ENCODE measurements around the gene LUZP4. TPM values are rescaled to one million over a fixed set of nuclear protein-coding genes. Genes with fewer than 3 reads are reported as not detected.

Gene LUZP4
- total and polyA plus RNA-seq, 2 of the 13 experiments (the other 11 are each of a cell fraction or from before 2014, with no cell fraction given) = not detected

- TF ChIP-seq MAX (IDR thresholded peaks at IDR 0.05) (no peak), ZNF354B (CRISPR knock-in tag; IDR thresholded peaks at IDR 0.05) (no peak), ZNF432 (CRISPR knock-in tag; IDR thresholded peaks at IDR 0.05; ENCODE audit: borderline replicate concordance) (no peak), ZNF44 (CRISPR knock-in tag; IDR thresholded peaks at IDR 0.05) (no peak), ZNF784 (CRISPR knock-in tag; IDR thresholded peaks at IDR 0.05; ENCODE audit: borderline replicate concordance) (no peak), SNAI1 (CRISPR knock-in tag; IDR thresholded peaks at IDR 0.05; ENCODE audit: borderline replicate concordance) (no peak), ARID5B (CRISPR knock-in tag; IDR thresholded peaks at IDR 0.05) (peak; percentile 71; the same call in 1 of the 2 replicates), FOXA1 (IDR thresholded peaks at IDR 0.05) (peak; percentile 68; the same call in 1 of the 2 replicates), FOXA1 (CRISPR knock-in tag; IDR thresholded peaks at IDR 0.05) (no peak), ZFP37 (CRISPR knock-in tag; IDR thresholded peaks at IDR 0.05; ENCODE audit: borderline replicate concordance) (no peak), ZNF234 (CRISPR knock-in tag; conservative IDR thresholded peaks at IDR 0.05) (no peak), ISX (CRISPR knock-in tag; conservative IDR thresholded peaks at IDR 0.05) (no peak), MTA3 (CRISPR knock-in tag; IDR thresholded peaks at IDR 0.05) (no peak), RNF2 (conservative IDR thresholded peaks at IDR 0.05; ENCODE audit: low read depth) (no peak), ZBTB42 (CRISPR knock-in tag; IDR thresholded peaks at IDR 0.05) (no peak), CEBPB (IDR thresholded peaks at IDR 0.05; ENCODE audit: borderline replicate concordance, low read depth, low read length) (no peak), ELF1 (CRISPR knock-in tag; IDR thresholded peaks at IDR 0.05) (no peak), SOX13 (IDR thresholded peaks at IDR 0.05) (no peak), SOX13 (CRISPR knock-in tag; conservative IDR thresholded peaks at IDR 0.05 in 1 of 2, IDR thresholded peaks at IDR 0.05 in 1 of 2) (peak in 1 of 2 experiments; percentile 67; a peak in 1 of 4 replicates), STAT6 (CRISPR knock-in tag; IDR thresholded peaks at IDR 0.05; ENCODE audit: borderline replicate concordance) (no peak), POLR2AphosphoS2 (IDR thresholded peaks at IDR 0.05; ENCODE audit: low read depth, low read length) (no peak), FOXP1 (IDR thresholded peaks at IDR 0.05) (no peak), FOXP1 (CRISPR knock-in tag; IDR thresholded peaks at IDR 0.05) (peak; percentile 13; the same call in 1 of the 2 replicates), ZBTB37 (CRISPR knock-in tag; IDR thresholded peaks at IDR 0.05) (no peak)
Measured at GRCh38 chrX:115341421-115341820, 51.9 kb downstream of the LUZP4 start (continued).
